ENCODE data around the gene VENTX.

- TF ChIP-seq POLR2A (IDR thresholded peaks at IDR 0.05) (no peak), CTCF (IDR thresholded peaks at IDR 0.05) (no peak), POLR2AphosphoS5 (IDR thresholded peaks at IDR 0.05) (no peak), EP300 (IDR thresholded peaks at IDR 0.05) (no peak)
Measured at GRCh38 chr10:133242611-133243356, 5.1 kb downstream of the VENTX start.
